Transverse colon (tissue), 4 donors: ENCODE data around the gene USP47. TPM values are rescaled to one million over a fixed set of nuclear protein-coding genes. Genes with fewer than 3 reads are reported as not detected.

ENCODE experiments used
- DNase-seq: peaks from one replicate; pipeline ENCODE4 v3.0.0-alpha.2; 2019
- H3K27ac ChIP-seq, 4 donors: fragments of 200-600 bp; sonication (generic); 2 replicates each; pipeline ENCODE4 v1.5.1; 2016 to 2018; ENCODE audit warnings: inconsistent platforms in 4 of 4
- H3K27me3 ChIP-seq: fragments of 200-600 bp; sonication (generic); 2 replicates; pipeline ENCODE4 v1.5.1; 2017; ENCODE audit warnings: inconsistent platforms
- H3K36me3 ChIP-seq, 4 donors: fragments of 200-600 bp; sonication (generic); 2 replicates each; pipeline ENCODE4 v1.5.1; 2017 to 2019; ENCODE audit warnings: inconsistent platforms in 4 of 4
- H3K4me1 ChIP-seq, 4 donors: fragments of 200-600 bp; sonication (generic); 2 replicates each; pipeline ENCODE4 v1.5.1; 2017 to 2020; ENCODE audit warnings: inconsistent platforms in 4 of 4
- H3K4me3 ChIP-seq, 4 donors: fragments of 200-600 bp; sonication (generic); 1 replicate in 1 of 4; 2 replicates in 3 of 4; pipeline versions ENCODE4 v1.5.1 to v1.6.1; 2017 to 2019; ENCODE audit warnings: inconsistent platforms in 4 of 4
- H3K9me3 ChIP-seq, 2 donors: fragments of 200-600 bp; sonication (generic); 2 replicates each; pipeline ENCODE4 v1.5.1; 2017 to 2019; ENCODE audit warnings: inconsistent platforms in 2 of 2
- EP300 ChIP-seq: sonication (generic); formaldehyde crosslinking; IDR thresholded peaks from one replicate; pipeline ENCODE4 v1.6.1; 2017; ENCODE audit warnings: antibody characterized with exemption, low read depth
- POLR2A ChIP-seq: fragments of 450-650 bp; IDR thresholded peaks from one replicate; pipeline ENCODE4 v1.6.1; 2016; ENCODE audit warnings: antibody characterized with exemption, mild to moderate bottlenecking, moderate library complexity
- POLR2AphosphoS5 ChIP-seq, 3 donors: sonication (generic); formaldehyde crosslinking; IDR thresholded peaks; one replicate each; pipeline ENCODE4 v1.6.1; 2016; ENCODE audit warnings: antibody characterized with exemption in 3 of 3
- WGBS, 2 donors: methylation state at CpG; one replicate each; pipeline ENCODE4 v1.1.5; 2018; ENCODE audit warnings: low coverage in 1 of 2; 5-methylcytosine and 5-hydroxymethylcytosine counted together
- in situ Hi-C, 4 donors: fragments of 200-750 bp; cut with MboI; loops; one replicate each; pipeline versions ENCODE4 v1.15.0 to v1.15.1; 2017; ENCODE audit warnings: low sequenced_read_pairs in 3 of 4, low pct_ligation_motif_present in 1 of 4, low pct_unique_long_range_greater_than_20kb in 1 of 4
- intact Hi-C: fragments of 100-400 bp; cut with DNase I; formaldehyde crosslinking; loops from one replicate; pipeline ENCODE4 v1.15.1; 2023; ENCODE audit warnings: low total_unique reads
- total RNA-seq, 4 donors: library from RNA; depleted of rRNA; stranded (reverse); fragments of >200 nt; gene quantifications; one replicate each; pipeline ENCODE4 v1.1.0, GENCODE V29; 2016
- TF ChIP-seq, protein P1 (sequence below), 5 experiments: fragments of 200-600 bp in 3 of 5; fragments of 450-650 bp in 2 of 5; sonication (generic) in 3 of 5; IDR thresholded peaks; 1 replicate in 2 of 5; 2 replicates in 3 of 5; pipeline ENCODE4 v1.5.1; 2016 to 2017; ENCODE audit warnings: antibody characterized with exemption in 5 of 5, inconsistent platforms in 3 of 5, mild to moderate bottlenecking in 2 of 5, moderate library complexity in 1 of 5

Gene USP47
- total RNA-seq, 4 donors from 2014 or later, result 42.6 to 85.1 (median 57.3) TPM

DNA sequence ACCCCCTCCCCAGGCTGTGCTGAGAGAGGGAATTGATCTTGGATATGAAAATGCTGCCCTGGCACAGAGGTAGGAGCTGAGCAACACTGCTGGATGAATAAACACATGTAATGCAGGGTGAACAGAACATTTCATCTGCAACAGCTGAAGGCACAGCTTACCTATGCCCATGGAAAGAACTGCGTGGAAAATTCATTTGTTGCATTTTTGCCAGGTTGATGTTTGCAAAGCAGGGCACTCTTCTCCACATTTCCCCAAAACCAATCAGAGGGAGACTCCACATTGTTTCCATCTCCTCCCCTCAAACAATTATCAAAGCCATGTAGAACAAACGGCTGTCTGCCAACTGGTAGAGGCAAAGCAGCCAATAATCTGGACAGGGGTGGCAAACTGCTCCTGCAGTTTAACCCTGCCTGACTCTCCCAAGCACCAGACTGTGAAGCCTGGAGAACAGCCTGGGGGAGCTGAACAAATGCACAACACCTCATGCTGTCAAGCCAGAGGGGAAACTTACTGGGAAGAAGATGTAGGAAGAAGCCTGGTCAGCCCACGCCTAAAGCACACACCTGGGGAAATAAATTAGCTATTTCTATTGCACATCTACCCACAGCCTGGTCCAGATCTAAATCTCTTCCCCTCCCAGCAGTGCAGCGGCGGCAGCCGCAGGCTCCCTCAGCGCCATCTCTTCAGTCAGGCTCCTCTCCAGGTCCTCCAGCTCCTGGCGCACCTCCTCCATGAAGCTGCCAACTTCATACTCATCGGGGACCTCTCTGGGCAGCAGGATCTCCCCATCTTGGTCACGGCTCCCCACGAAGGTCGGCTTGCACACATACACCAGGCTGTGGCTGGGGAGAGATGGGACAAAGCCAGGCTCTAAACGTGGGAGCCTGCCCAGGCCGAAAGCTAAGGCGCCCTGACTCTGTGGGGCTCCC is 122.3 kb downstream of the USP47 start:
- DNase-seq, result no peak
- TF ChIP-seq EP300 (no peak), POLR2AphosphoS5 (IDR thresholded peaks at IDR 0.05) (no peak), POLR2A (no peak)
- TF ChIP-seq, protein P1, sequence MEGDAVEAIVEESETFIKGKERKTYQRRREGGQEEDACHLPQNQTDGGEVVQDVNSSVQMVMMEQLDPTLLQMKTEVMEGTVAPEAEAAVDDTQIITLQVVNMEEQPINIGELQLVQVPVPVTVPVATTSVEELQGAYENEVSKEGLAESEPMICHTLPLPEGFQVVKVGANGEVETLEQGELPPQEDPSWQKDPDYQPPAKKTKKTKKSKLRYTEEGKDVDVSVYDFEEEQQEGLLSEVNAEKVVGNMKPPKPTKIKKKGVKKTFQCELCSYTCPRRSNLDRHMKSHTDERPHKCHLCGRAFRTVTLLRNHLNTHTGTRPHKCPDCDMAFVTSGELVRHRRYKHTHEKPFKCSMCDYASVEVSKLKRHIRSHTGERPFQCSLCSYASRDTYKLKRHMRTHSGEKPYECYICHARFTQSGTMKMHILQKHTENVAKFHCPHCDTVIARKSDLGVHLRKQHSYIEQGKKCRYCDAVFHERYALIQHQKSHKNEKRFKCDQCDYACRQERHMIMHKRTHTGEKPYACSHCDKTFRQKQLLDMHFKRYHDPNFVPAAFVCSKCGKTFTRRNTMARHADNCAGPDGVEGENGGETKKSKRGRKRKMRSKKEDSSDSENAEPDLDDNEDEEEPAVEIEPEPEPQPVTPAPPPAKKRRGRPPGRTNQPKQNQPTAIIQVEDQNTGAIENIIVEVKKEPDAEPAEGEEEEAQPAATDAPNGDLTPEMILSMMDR (IDR thresholded peaks at IDR 0.05), result no peak
- in situ Hi-C loops, result no loop called here
- no peaks in the 10 kb centered on the region for H3K9me3 ChIP-seq
- peaks cover 0 to 3% (median 0%) of the 10 kb centered on the region in 4 donors for H3K4me1 ChIP-seq
- no peak overlapping the region for H3K27ac ChIP-seq
- WGBS, 2 donors, result 0 to 77% methylated on average over 1 to 15 of the region's 15 CpGs
- no peak overlapping the region for H3K4me3 ChIP-seq
- intact Hi-C loops, result no loop called here
- H3K36me3 ChIP-seq, result no peaks in the 10 kb centered on the region
- H3K27me3 ChIP-seq, result no peaks in the 10 kb centered on the region

DNA sequence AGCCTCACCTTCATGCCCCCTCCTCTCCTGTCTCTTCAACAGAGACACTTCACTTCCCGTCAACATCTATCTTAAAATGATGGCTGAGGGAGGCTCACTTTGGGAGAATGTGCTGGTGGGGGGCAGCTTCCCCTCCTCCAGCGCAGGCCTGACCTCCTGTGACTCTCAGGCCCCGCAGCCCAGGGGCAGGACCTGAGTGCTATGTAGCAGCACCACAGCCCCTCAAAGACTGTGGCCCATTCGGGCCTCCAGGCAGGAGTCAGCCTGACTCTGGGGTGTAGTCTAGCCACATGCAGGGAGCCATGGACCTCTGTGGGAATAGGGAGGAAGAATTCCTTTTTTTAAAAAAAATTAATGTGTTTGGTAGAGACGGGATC is 123.0 kb downstream of the USP47 start:
- intact Hi-C loops (no loop called here), in situ Hi-C loops (no loop called here)
- H3K36me3 ChIP-seq, result no peaks in the 10 kb centered on the region
- DNase-seq, result no peak
- H3K9me3 ChIP-seq, result no peaks in the 10 kb centered on the region
- 85% methylated on average over 5 of the region's 5 CpGs; no CpG with 5 or more reads in 1 of the 2 donors for WGBS, 2 donors
- no peak for TF ChIP-seq EP300
- TF ChIP-seq POLR2A, result no peak
- TF ChIP-seq, protein P1 (IDR thresholded peaks at IDR 0.05), result no peak
- no peak for TF ChIP-seq POLR2AphosphoS5 (IDR thresholded peaks at IDR 0.05)
- no peak overlapping the region for H3K27ac ChIP-seq
- no peak overlapping the region for H3K4me3 ChIP-seq
- peaks cover 0 to 3% (median 0%) of the 10 kb centered on the region in 4 donors for H3K4me1 ChIP-seq
- no peaks in the 10 kb centered on the region for H3K27me3 ChIP-seq

DNA sequence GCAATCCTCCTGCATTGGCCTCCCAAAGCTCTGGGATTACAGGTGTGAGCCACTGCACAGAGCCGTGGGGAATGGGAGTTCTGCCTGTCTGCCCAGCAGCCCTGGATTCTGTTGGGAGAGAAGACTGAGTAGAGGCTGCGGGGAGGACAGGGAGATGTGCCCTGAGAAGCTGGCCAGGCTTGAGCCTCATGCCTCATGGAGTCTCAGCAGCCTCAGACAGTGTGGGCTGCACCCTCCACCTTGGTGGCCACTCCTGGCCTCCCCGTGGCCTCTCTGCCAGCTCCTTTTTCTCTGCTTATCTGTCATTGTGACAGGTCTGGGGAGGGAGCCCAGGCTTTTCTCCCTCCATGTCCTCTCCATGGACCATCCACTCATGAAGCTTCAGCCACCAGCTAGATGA is 123.4 kb downstream of the USP47 start:
- Histone ChIP-seq H3K27ac (no peak overlapping the region), H3K4me1 (peaks cover 0 to 3% (median 0%) of the 10 kb centered on the region in 4 donors), H3K27me3 (no peaks in the 10 kb centered on the region), H3K36me3 (no peaks in the 10 kb centered on the region), H3K9me3 (no peaks in the 10 kb centered on the region), H3K4me3 (no peak overlapping the region)
- intact Hi-C loops, result no loop called here
- TF ChIP-seq, protein P1 (IDR thresholded peaks at IDR 0.05), result no peak
- no peak for TF ChIP-seq POLR2AphosphoS5 (IDR thresholded peaks at IDR 0.05)
- no peak for TF ChIP-seq POLR2A
- TF ChIP-seq EP300, result no peak
- in situ Hi-C loops, result no loop called here
- 74% methylated on average over 3 of the region's 3 CpGs; no CpG with 5 or more reads in 1 of the 2 donors for WGBS, 2 donors
- no peak for DNase-seq

DNA sequence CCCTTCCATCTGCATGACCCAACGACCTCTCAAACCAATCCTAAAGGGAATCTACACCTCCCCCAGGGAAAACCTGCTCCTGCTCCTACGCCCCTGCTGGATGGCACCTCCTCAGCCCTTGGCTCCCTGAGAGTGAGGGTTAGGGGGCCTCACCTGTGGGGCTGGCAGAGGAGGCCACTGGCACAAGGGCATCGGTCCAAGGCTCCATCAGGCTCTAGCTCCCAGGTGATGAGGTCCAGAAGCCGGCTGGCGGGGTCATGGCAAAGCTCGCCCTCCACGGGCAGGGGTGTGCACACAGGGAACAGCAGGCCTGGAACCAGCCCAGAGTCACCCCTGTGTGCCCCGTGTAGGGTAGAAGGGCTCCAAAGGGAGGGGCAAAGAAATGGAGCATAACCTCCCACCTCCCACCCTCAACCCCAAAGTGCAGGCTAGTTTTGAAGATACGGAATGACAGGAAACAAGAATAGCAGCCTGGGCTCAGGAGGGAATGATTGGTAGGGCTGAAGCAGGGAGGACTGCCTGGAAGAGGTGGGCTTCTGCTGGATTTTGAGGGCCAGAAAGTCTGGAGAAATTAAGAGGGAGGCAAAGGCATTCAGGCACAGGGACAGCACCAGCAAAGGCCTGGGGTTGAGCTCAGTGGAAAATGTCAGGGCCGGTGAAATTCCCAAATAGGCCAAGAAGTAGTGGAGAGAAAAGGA is 124.0 kb downstream of the USP47 start:
- no peak for DNase-seq
- TF ChIP-seq EP300, result no peak
- no peak for TF ChIP-seq POLR2A
- TF ChIP-seq POLR2AphosphoS5 (IDR thresholded peaks at IDR 0.05), result no peak
- TF ChIP-seq, protein P1 (IDR thresholded peaks at IDR 0.05), result no peak
- Histone ChIP-seq H3K9me3 (no peaks in the 10 kb centered on the region), H3K4me3 (no peak overlapping the region), H3K4me1 (peaks cover 0 to 3% (median 0%) of the 10 kb centered on the region in 4 donors), H3K27me3 (no peaks in the 10 kb centered on the region), H3K36me3 (no peaks in the 10 kb centered on the region), H3K27ac (no peak overlapping the region)
- in situ Hi-C loops (no loop called here), intact Hi-C loops (no loop called here)
- WGBS, 2 donors, result 78 to 100% methylated on average over 1 to 10 of the region's 10 CpGs
